ENCODE data around the gene COPB1.

DNA sequence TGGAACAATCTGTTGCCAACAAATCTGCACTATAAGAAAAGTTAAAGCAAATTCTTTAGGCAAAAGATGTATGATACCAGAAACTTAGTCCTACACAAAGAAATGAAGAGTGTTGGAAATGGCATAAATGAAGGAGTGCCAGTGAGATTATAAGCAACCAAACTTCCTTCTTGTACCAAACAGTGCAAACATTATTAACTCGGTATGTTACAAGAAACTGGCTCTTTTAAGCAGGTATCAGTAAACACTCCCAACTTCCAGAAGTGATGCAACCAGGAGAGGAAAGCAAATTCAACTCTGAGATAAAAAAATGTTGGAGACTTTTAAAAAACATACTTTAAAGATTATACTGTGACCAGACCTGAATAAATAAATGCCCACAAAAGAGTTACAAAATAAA is 28.5 kb downstream of the COPB1 start:
- TF ChIP-seq, protein P1, sequence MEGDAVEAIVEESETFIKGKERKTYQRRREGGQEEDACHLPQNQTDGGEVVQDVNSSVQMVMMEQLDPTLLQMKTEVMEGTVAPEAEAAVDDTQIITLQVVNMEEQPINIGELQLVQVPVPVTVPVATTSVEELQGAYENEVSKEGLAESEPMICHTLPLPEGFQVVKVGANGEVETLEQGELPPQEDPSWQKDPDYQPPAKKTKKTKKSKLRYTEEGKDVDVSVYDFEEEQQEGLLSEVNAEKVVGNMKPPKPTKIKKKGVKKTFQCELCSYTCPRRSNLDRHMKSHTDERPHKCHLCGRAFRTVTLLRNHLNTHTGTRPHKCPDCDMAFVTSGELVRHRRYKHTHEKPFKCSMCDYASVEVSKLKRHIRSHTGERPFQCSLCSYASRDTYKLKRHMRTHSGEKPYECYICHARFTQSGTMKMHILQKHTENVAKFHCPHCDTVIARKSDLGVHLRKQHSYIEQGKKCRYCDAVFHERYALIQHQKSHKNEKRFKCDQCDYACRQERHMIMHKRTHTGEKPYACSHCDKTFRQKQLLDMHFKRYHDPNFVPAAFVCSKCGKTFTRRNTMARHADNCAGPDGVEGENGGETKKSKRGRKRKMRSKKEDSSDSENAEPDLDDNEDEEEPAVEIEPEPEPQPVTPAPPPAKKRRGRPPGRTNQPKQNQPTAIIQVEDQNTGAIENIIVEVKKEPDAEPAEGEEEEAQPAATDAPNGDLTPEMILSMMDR (IDR thresholded peaks at IDR 0.05; ENCODE audit: insufficient read depth, low read length, poor library complexity, severe bottlenecking): no peak
- TF ChIP-seq EZH2phosphoT487 (conservative IDR thresholded peaks at IDR 0.05; ENCODE audit: low read length): no peak
